ENCODE data around the gene COL5A1.
"Not testable (repeated sequence)": the region's sequence is repeated elsewhere in the genome, so short reads cannot be mapped to it uniquely, and the experiment has no call there.

COL5A1 gene

GRCh38 chr9:134693641-134694367 lies 52.2 kb downstream of the COL5A1 start:
- no peak for DNase-seq

GRCh38 chr9:134694368-134694665 lies 52.7 kb downstream of the COL5A1 start:
- no peak for DNase-seq

- no peak for DNase-seq
Observed at GRCh38 chr9:134694714-134695113, 53.1 kb downstream of the COL5A1 start.

- no peak for DNase-seq
Observed at GRCh38 chr9:134695144-134695543, 53.5 kb downstream of the COL5A1 start.

- DNase-seq, result no peak
Observed at GRCh38 chr9:134696433-134696832, 54.8 kb downstream of the COL5A1 start.

GRCh38 chr9:134698111-134698510 lies 56.5 kb downstream of the COL5A1 start:
- DNase-seq, result no peak

GRCh38 chr9:134698587-134699342 lies 57.2 kb downstream of the COL5A1 start:
- DNase-seq, result peak in 2 of 5 experiments; percentile 6 to 35

GRCh38 chr9:134699343-134699740 lies 57.7 kb downstream of the COL5A1 start:
- DNase-seq, result no peak

- DNase-seq, result no peak
Observed at GRCh38 chr9:134700636-134701350, 59.2 kb downstream of the COL5A1 start.

GRCh38 chr9:134701581-134702259 lies 60.1 kb downstream of the COL5A1 start:
- no peak for DNase-seq

- DNase-seq, result no peak
Observed at GRCh38 chr9:134702291-134702690, 60.7 kb downstream of the COL5A1 start.

GRCh38 chr9:134703730-134704114 lies 62.1 kb downstream of the COL5A1 start:
- not testable (repeated sequence) for DNase-seq

- no peak for DNase-seq
Observed at GRCh38 chr9:134704498-134704897, 62.9 kb downstream of the COL5A1 start.

- no peak for DNase-seq
Observed at GRCh38 chr9:134705786-134706185, 64.2 kb downstream of the COL5A1 start.

- no peak for DNase-seq
Observed at GRCh38 chr9:134706522-134706921, 64.9 kb downstream of the COL5A1 start.

GRCh38 chr9:134707031-134707680 lies 65.6 kb downstream of the COL5A1 start:
- DNase-seq, result no peak

- no peak for DNase-seq
Observed at GRCh38 chr9:134707731-134708671, 66.4 kb downstream of the COL5A1 start.

GRCh38 chr9:134708672-134709038 lies 67.1 kb downstream of the COL5A1 start:
- no peak for DNase-seq

- no peak for DNase-seq
Observed at GRCh38 chr9:134709512-134710270, 68.1 kb downstream of the COL5A1 start.

- no peak for DNase-seq
Observed at GRCh38 chr9:134710271-134710540, 68.6 kb downstream of the COL5A1 start.

GRCh38 chr9:134710901-134711300 lies 69.3 kb downstream of the COL5A1 start:
- DNase-seq, result no peak

Data from T-helper 2 cell (primary cell).